Measurements from ENCODE around the gene TMEM41B. TPM values are rescaled to one million over a fixed set of nuclear protein-coding genes. Genes with fewer than 3 reads are reported as not detected.
A peak's percentile ranks its signal among the peaks of the same experiment; 100 is the strongest.

Gene TMEM41B
- total and polyA plus RNA-seq, 2 of the 8 experiments (the other 6 are each of a cell fraction or from before 2014, with no cell fraction given) = 24.3 to 50.1 TPM

GRCh38 chr11:9263840-9264315, 50.5 kb downstream of the TMEM41B start:
- TF ChIP-seq CBX8 (IDR thresholded peaks at IDR 0.05; ENCODE audit: borderline replicate concordance, low read depth, low read length) (no peak), CHD1 (IDR thresholded peaks at IDR 0.05; ENCODE audit: low read depth, low read length) (no peak), TAF1 (IDR thresholded peaks at IDR 0.05; ENCODE audit: low read depth, low read length) (no peak), SUZ12 (IDR thresholded peaks at IDR 0.05; ENCODE audit: low read length) (no peak), SP4 (IDR thresholded peaks at IDR 0.05; ENCODE audit: low read length) (no peak), NRF1 (IDR thresholded peaks at IDR 0.05; ENCODE audit: low read depth, low read length) (no peak), TEAD4 (IDR thresholded peaks at IDR 0.05; ENCODE audit: low read depth, low read length) (no peak), TBP (IDR thresholded peaks at IDR 0.05; ENCODE audit: low read depth, low read length) (no peak), RAD21 (IDR thresholded peaks at IDR 0.05 in 1 of 2, conservative IDR thresholded peaks at IDR 0.05 in 1 of 2; ENCODE audit: low read depth in 2 of 2, low read length in 2 of 2) (no peak), RXRA (IDR thresholded peaks at IDR 0.05; ENCODE audit: insufficient read depth, low read depth, low read length) (no peak), KDM4A (IDR thresholded peaks at IDR 0.05; ENCODE audit: low read depth, low read length, severe bottlenecking) (no peak)
- Histone ChIP-seq H3K9ac (replicated peaks in 1 of 4; ENCODE audit: extremely low read depth in 1 of 4, low read depth in 3 of 4, low read length in 3 of 4) (peak overlapping the region in 3 of 4 experiments; percentile 82 to 93 (median 88); a peak in 5 of 7 replicates), H2BK12ac (ENCODE audit: low read depth, low read length) (no peak overlapping the region), H3K79me1 (ENCODE audit: low read depth, low read length) (peaks cover 3% of the 10 kb centered on the region; the same call in 1 of the 2 replicates), H3K4me1 (replicated peaks in 1 of 4; ENCODE audit: control insufficient read depth in 3 of 4, insufficient read depth in 4 of 4, low read length in 3 of 4) (peaks cover 2 to 4% (median 3%) of the 10 kb centered on the region in 4 experiments; a peak in 3 of 7 replicates), H4K20me1 (replicated peaks in 1 of 2; ENCODE audit: control insufficient read depth in 1 of 2, insufficient read depth in 2 of 2, low read length in 2 of 2) (peaks cover 4 to 6% of the 10 kb centered on the region in 2 experiments), H3K4me3 (ENCODE audit: extremely low read depth in 1 of 4, insufficient read depth in 2 of 4, low read depth in 3 of 4, low read length in 4 of 4) (peak overlapping the region; percentile 79 to 96 (median 88)), H2AK5ac (ENCODE audit: low read depth, low read length) (no peak overlapping the region), H2BK20ac (ENCODE audit: low read length) (no peak overlapping the region), H4K91ac (replicated peaks; ENCODE audit: insufficient read length, low read length) (no peak overlapping the region), H3K9me3 (ENCODE audit: insufficient read depth in 2 of 2, low read depth in 1 of 2, low read length in 1 of 2) (no peaks in the 10 kb centered on the region), H4K8ac (ENCODE audit: extremely low read depth, insufficient read depth, low read length) (no peak overlapping the region), H3K27ac (ENCODE audit: low read depth, low read length) (no peak overlapping the region), H4K5ac (ENCODE audit: insufficient read length, low read depth, low read length) (no peak overlapping the region), H2BK5ac (ENCODE audit: low read depth, low read length) (no peak overlapping the region), H3K56ac (replicated peaks; ENCODE audit: insufficient read length, low read depth, low read length) (no peak overlapping the region), H3K23me2 (ENCODE audit: low read depth, low read length) (peaks cover 16% of the 10 kb centered on the region), H3K27me3 (replicated peaks in 1 of 4; ENCODE audit: control insufficient read depth in 3 of 4, extremely low read depth in 1 of 4, insufficient read depth in 3 of 4, low read length in 3 of 4) (no peaks in the 10 kb centered on the region), H3K18ac (ENCODE audit: extremely low read depth, low read length) (no peak overlapping the region), H3K14ac (ENCODE audit: insufficient read length) (no peak overlapping the region), H2BK15ac (ENCODE audit: low read length) (no peak overlapping the region), H3K23ac (ENCODE audit: insufficient read length) (no peak overlapping the region), H3K36me3 (ENCODE audit: control insufficient read depth in 2 of 4, insufficient read depth in 4 of 4, low read length in 3 of 4) (no peaks in the 10 kb centered on the region), H3K4me2 (ENCODE audit: insufficient read depth in 1 of 2, low read depth in 2 of 2, low read length in 2 of 2) (peak overlapping the region; percentile 73 to 98), H2BK120ac (replicated peaks; ENCODE audit: low read depth, low read length) (no peak overlapping the region), H3K4ac (replicated peaks; ENCODE audit: insufficient read length, low read depth, low read length) (no peak overlapping the region), H2AFZ (ENCODE audit: low read length) (no peak overlapping the region), H3K79me2 (ENCODE audit: control insufficient read depth in 1 of 2, insufficient read depth in 2 of 2, low read length in 2 of 2) (peaks cover 15 to 51% of the 10 kb centered on the region in 2 experiments)
- POLR2A ChIA-PET (ENCODE audit: partially characterized antibody) = interaction anchor here (0.7 to 4.0 kb wide), 16 partner anchors 11 to 196 kb away, joined by 3 to 22 read pairs (median 4); partner anchors contain the start of genes IPO7 and ZNF143
- no peak for FAIRE-seq
- 62% methylated on average over 8 of the region's 9 CpGs; no CpG with 5 or more reads in 1 of the 2 experiments for WGBS, 2 experiments (ENCODE audit: extremely low coverage in 1 of 2, insufficient coverage in 1 of 2, insufficient read length in 1 of 2, insufficient replicate concordance in 2 of 2, low coverage in 1 of 2, low lambda C conversion rate in 2 of 2, missing lambda C conversion rate in 1 of 2)
- CTCF ChIA-PET (ENCODE audit: partially characterized antibody) = interaction anchor here (1.1 kb wide), 1 partner anchor 60 kb away, joined by 4 read pairs; no protein-coding TSS in a partner anchor
- DNase-seq (ENCODE audit: low read depth in 1 of 2, low spot score in 2 of 2) = no peak

Data from H1 (cell line).